ENCODE results near the gene RBMS1. TPM values are rescaled to one million over a fixed set of nuclear protein-coding genes. Genes with fewer than 3 reads are reported as not detected.
A peak's percentile ranks its signal among the peaks of the same experiment; 100 is the strongest.
"Not testable (repeated sequence)": the region's sequence is repeated elsewhere in the genome, so short reads cannot be mapped to it uniquely, and the experiment has no call there.

The RBMS1 gene
- total RNA-seq, 2 donors from 2014 or later = 18.8 to 22.8 TPM

DNA sequence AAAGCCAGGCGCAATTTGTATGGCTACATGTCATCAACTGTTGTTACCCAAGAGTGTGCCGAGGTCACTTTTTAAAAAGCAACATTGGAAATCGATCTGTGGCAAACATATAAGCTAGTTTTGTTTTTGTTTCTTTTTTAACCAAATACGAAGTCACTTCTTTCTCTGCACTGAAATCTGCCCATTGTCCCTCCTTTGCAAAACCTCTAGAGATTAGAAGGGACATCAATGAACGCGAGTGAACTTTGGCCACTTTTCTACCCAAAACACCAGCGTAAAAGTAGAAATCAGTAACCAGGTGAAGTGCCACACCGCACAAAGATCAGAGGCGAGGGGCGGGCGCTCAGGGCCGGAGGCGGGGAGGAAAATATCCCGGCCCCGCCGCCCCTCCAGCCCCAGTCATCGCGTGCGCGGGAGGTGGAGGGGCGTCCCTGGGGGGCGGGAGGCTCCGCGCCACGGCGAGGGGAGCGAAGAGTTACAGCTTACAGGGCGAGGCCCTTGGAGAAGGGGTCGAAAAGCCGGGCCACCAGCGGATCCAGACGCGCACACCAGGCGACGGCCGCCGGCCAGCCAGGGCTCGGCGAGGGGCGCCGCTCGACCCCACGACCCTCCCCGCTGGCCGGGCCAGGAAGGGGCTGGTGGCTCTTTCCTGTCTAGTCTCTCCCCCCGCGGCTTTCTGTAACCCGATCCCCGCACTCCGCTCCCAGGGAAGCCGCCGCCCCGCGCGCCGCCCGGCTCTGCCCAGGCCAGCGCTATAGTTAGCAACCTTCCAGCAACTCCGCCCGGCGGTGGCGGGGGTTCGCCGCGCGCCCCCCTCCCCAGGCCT is 993 bp downstream of the RBMS1 start:
- TF ChIP-seq, protein P1, sequence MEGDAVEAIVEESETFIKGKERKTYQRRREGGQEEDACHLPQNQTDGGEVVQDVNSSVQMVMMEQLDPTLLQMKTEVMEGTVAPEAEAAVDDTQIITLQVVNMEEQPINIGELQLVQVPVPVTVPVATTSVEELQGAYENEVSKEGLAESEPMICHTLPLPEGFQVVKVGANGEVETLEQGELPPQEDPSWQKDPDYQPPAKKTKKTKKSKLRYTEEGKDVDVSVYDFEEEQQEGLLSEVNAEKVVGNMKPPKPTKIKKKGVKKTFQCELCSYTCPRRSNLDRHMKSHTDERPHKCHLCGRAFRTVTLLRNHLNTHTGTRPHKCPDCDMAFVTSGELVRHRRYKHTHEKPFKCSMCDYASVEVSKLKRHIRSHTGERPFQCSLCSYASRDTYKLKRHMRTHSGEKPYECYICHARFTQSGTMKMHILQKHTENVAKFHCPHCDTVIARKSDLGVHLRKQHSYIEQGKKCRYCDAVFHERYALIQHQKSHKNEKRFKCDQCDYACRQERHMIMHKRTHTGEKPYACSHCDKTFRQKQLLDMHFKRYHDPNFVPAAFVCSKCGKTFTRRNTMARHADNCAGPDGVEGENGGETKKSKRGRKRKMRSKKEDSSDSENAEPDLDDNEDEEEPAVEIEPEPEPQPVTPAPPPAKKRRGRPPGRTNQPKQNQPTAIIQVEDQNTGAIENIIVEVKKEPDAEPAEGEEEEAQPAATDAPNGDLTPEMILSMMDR (IDR thresholded peaks at IDR 0.05) = no peak
- TF ChIP-seq POLR2A (IDR thresholded peaks at IDR 0.05) = no peak
- TF ChIP-seq POLR2AphosphoS5 (IDR thresholded peaks at IDR 0.05) = no peak
- peak; percentile 73 for DNase-seq (ENCODE audit: low spot score)
- no peaks in the 10 kb centered on the region for H3K4me1 ChIP-seq (replicated peaks)
- no peaks in the 10 kb centered on the region for H3K9me3 ChIP-seq
- intact Hi-C loops (cut with DNase I) = loop anchor here (5.0 to 10.0 kb wide), 3 partner anchors 85 to 220 kb away; no protein-coding TSS in a partner anchor
- H3K36me3 ChIP-seq = no peaks in the 10 kb centered on the region
- H3K4me3 ChIP-seq = peak overlapping the region; percentile 91 to 97
- 1% methylated on average over 66 of the region's 66 CpGs for WGBS
- H3K27me3 ChIP-seq (replicated peaks; ENCODE audit: insufficient read depth) = no peaks in the 10 kb centered on the region
- peak overlapping the region; percentile 89 to 93 for H3K27ac ChIP-seq

DNA sequence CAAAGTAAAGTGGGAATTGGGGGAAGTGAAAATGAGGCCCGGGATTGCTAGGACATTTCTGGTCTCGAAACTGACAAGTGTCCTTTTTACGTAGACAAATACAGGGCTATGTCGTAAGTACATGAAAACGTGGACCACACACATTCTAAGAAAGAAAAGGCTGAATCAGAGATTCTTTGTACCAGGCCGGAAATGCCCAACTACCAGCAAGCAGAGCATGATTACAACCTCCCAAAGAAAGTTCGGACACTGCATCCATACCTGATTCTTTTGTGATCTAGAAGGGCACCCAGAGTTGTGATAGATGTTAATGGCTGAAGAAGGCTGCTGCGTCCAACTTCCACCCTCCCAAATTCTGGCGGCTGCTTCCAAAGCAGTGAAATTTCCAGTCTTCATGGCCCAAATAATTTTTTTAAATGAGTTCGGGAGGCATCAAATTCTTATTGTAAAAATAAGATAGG is 1.7 kb downstream of the RBMS1 start:
- Histone ChIP-seq H3K27me3 (replicated peaks; ENCODE audit: insufficient read depth) (no peaks in the 10 kb centered on the region), H3K9me3 (no peaks in the 10 kb centered on the region), H3K4me3 (peak overlapping the region; percentile 91 to 97), H3K4me1 (replicated peaks) (no peaks in the 10 kb centered on the region), H3K27ac (peak overlapping the region; percentile 89 to 93), H3K36me3 (no peaks in the 10 kb centered on the region)
- intact Hi-C loops (cut with DNase I) = loop anchor here (5.0 to 10.0 kb wide), 3 partner anchors 85 to 220 kb away; no protein-coding TSS in a partner anchor
- peak; percentile 7 for DNase-seq (ENCODE audit: low spot score)
- WGBS = 13% methylated on average over 10 of the region's 10 CpGs
- TF ChIP-seq, protein P1 (IDR thresholded peaks at IDR 0.05) = no peak
- TF ChIP-seq POLR2AphosphoS5 (IDR thresholded peaks at IDR 0.05) (no peak), POLR2A (IDR thresholded peaks at IDR 0.05) (no peak)

DNA sequence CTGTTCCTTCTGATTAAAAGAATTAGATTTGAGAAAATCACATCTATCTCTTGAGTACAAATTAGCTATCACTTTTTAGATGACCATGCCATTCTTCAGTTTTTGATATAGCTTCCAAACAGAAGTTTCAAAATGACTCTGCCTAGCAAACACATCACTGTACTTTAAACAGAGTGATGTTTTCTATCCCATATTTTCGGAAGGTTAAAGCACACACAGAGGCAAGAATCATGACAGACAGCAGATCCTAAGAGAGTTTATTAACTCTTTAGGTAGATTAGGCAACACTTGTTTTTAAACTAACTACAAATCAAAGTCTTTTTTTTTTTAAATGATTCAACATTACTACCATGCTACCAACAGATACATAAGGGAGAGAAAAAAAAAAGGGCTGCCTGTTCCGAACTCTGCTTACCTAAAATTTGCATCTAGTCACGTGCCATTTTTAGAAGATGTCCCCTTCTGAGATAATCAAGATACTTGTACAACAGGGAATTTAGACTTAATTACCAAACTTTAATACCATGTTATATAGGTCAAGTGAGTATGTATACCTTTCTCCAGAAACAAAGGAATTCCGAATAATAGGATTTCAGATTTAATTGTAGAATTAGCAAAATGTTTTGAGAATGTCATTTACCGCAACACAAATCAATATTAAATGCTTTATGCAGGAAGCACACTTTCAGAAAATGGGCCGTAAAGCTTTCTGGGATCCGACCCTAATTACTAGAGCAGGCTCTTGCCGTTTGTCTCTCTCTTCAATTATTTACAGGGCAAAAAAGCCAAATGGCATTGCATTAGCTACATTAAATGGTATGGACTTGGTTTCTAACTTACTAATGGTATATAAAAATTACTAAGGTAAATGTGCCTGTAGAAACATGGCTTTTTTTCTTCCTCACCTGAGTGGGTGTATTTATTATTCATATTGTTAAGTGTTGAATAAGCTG is 2.6 kb downstream of the RBMS1 start:
- TF ChIP-seq, protein P1 (IDR thresholded peaks at IDR 0.05) = no peak
- TF ChIP-seq POLR2A (IDR thresholded peaks at IDR 0.05) (no peak), POLR2AphosphoS5 (IDR thresholded peaks at IDR 0.05) (no peak)
- no peak overlapping the region for H3K4me3 ChIP-seq
- intact Hi-C loops (cut with DNase I) = loop anchor here (5.0 to 10.0 kb wide), 3 partner anchors 84 to 219 kb away; no protein-coding TSS in a partner anchor
- no peak for DNase-seq (ENCODE audit: low spot score)
- WGBS = 51% methylated on average over 8 of the region's 8 CpGs
- no peaks in the 10 kb centered on the region for H3K9me3 ChIP-seq
- H3K27ac ChIP-seq = peak overlapping the region; percentile 1 to 89
- H3K36me3 ChIP-seq = no peaks in the 10 kb centered on the region
- H3K27me3 ChIP-seq (replicated peaks; ENCODE audit: insufficient read depth) = no peaks in the 10 kb centered on the region
- no peaks in the 10 kb centered on the region for H3K4me1 ChIP-seq (replicated peaks)

DNA sequence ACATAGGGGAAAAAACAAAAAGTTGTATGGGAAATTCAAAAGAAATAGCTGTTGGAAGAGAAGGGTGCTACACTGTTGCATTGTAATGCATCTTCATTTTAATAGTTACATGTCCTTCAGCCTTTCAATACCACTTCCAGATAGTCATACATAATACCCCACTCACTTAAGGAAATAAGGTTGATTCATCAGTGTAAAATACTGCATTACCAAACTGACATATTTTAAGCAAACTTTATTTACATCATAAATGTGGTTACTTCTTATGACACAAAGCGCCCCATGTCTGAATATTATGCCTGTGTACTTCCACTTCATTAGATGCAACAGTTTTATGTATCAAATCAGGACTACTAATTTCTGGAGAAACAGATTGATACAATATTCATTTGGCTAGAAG is 4.5 kb downstream of the RBMS1 start:
- Histone ChIP-seq H3K27ac (no peak overlapping the region), H3K4me3 (no peak overlapping the region), H3K9me3 (no peaks in the 10 kb centered on the region), H3K36me3 (no peaks in the 10 kb centered on the region), H3K27me3 (replicated peaks; ENCODE audit: insufficient read depth) (no peaks in the 10 kb centered on the region), H3K4me1 (replicated peaks) (no peaks in the 10 kb centered on the region)
- no peak for DNase-seq (ENCODE audit: low spot score)
- intact Hi-C loops (cut with DNase I) = no loop called here
- WGBS = 97% methylated on average over 1 of the region's 1 CpG
- TF ChIP-seq POLR2AphosphoS5 (IDR thresholded peaks at IDR 0.05) (no peak), POLR2A (IDR thresholded peaks at IDR 0.05) (no peak)
- TF ChIP-seq, protein P1 (IDR thresholded peaks at IDR 0.05) = no peak

DNA sequence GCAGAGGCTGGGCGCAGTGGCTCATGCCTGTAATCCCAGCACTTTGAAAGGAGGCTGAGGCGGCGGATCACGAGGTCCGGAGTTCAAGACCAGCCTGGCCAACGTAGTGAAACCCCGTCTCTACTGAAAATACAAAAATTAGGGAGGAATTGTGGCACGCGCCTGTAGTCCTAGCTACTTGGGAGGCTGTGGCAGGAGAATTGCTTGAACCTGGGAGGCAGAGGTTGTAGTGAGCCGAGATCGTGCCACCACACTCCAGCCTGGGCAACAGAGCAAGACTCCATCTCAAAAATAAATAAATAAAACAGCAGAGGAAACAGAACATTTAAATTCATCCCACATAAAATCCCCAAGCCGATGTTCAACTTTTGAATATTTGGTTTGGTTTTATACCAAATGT is 5.3 kb downstream of the RBMS1 start:
- H3K27me3 ChIP-seq (replicated peaks; ENCODE audit: insufficient read depth); H3K27ac ChIP-seq; H3K4me3 ChIP-seq; H3K9me3 ChIP-seq; H3K36me3 ChIP-seq; DNase-seq (ENCODE audit: low spot score); H3K4me1 ChIP-seq (replicated peaks); intact Hi-C loops (cut with DNase I): not testable (repeated sequence)
- WGBS = 79% methylated on average over 12 of the region's 12 CpGs
